Mesenchymal stem cell (in vitro differentiated cells and primary cell): ENCODE results near the gene AHCYL2.

Experiments used
- DNase-seq: peaks from one replicate; pipeline ENCODE4 v3.0.0-alpha.2; 2013
- H2AFZ ChIP-seq: one replicate; pipeline ENCODE4 v1.6.1; 2013; ENCODE audit warnings: low read depth, mild to moderate bottlenecking, control low read depth, inconsistent platforms, low read length, moderate library complexity
- H2AK5ac ChIP-seq: 2 replicates; pipeline ENCODE4 v1.6.1; 2013; ENCODE audit warnings: low read length, moderate library complexity, mild to moderate bottlenecking, inconsistent platforms; ENCODE audit not compliant: severe bottlenecking
- H2BK120ac ChIP-seq: one replicate; pipeline ENCODE4 v1.6.1; 2013; ENCODE audit warnings: low read depth, mild to moderate bottlenecking, inconsistent platforms, low read length, moderate library complexity
- H2BK12ac ChIP-seq, 2 experiments: one replicate each; pipeline ENCODE4 v1.6.1; 2013; ENCODE audit warnings: inconsistent platforms in 2 of 2, low read length in 2 of 2, mild to moderate bottlenecking in 2 of 2, moderate library complexity in 2 of 2, control low read depth in 1 of 2
- H2BK15ac ChIP-seq: one replicate; pipeline ENCODE4 v1.6.1; 2013; ENCODE audit warnings: mild to moderate bottlenecking, low read depth, inconsistent platforms; ENCODE audit not compliant: poor library complexity, severe bottlenecking
- H2BK5ac ChIP-seq: 2 replicates; pipeline ENCODE4 v1.6.1; 2013; ENCODE audit warnings: low read depth, mild to moderate bottlenecking, low read length, control low read depth, inconsistent platforms; ENCODE audit not compliant: poor library complexity, severe bottlenecking
- H3K14ac ChIP-seq, 2 experiments: one replicate each; pipeline ENCODE4 v1.6.1; 2013; ENCODE audit warnings: inconsistent platforms in 2 of 2, low read length in 2 of 2, control low read depth in 1 of 2, mild to moderate bottlenecking in 1 of 2, moderate library complexity in 1 of 2
- H3K18ac ChIP-seq, 2 experiments: one replicate each; pipeline ENCODE4 v1.6.1; 2013; ENCODE audit warnings: inconsistent platforms in 2 of 2, low read length in 2 of 2, control low read depth in 1 of 2, low read depth in 1 of 2, mild to moderate bottlenecking in 1 of 2
- H3K23ac ChIP-seq, 2 experiments: one replicate each; pipeline ENCODE4 v1.6.1; 2013; ENCODE audit warnings: inconsistent platforms in 2 of 2, low read length in 2 of 2, mild to moderate bottlenecking in 2 of 2, moderate library complexity in 2 of 2, control low read depth in 1 of 2
- H3K27ac ChIP-seq: 2 replicates; pipeline ENCODE4 v1.5.1; 2013; ENCODE audit warnings: mild to moderate bottlenecking, moderate library complexity, low read length, control low read depth, inconsistent platforms; ENCODE audit not compliant: poor library complexity, severe bottlenecking
- H3K27me3 ChIP-seq, 2 experiments: 2 replicates each; pipeline versions ENCODE4 v1.6.1 to v1.7.0; 2013; ENCODE audit warnings: low read length in 2 of 2, mild to moderate bottlenecking in 2 of 2, moderate library complexity in 2 of 2, control low read depth in 1 of 2, inconsistent platforms in 1 of 2; ENCODE audit not compliant: control insufficient read depth in 1 of 2, insufficient read depth in 1 of 2
- H3K36me3 ChIP-seq, 2 experiments: 2 replicates each; pipeline versions ENCODE4 v1.6.1 to v1.7.0; 2013; ENCODE audit warnings: low read length in 2 of 2, control low read depth in 1 of 2, inconsistent platforms in 1 of 2, low read depth in 1 of 2, mild to moderate bottlenecking in 1 of 2; ENCODE audit not compliant: insufficient read depth in 2 of 2, control insufficient read depth in 1 of 2
- H3K4ac ChIP-seq, 2 experiments: one replicate each; pipeline ENCODE4 v1.6.1; 2013; ENCODE audit warnings: inconsistent platforms in 2 of 2, low read length in 2 of 2, mild to moderate bottlenecking in 2 of 2, moderate library complexity in 2 of 2, control low read depth in 1 of 2, low read depth in 1 of 2
- H3K4me1 ChIP-seq: 2 replicates; pipeline ENCODE4 v1.6.1; 2013; ENCODE audit warnings: low read depth, low read length, control low read depth; ENCODE audit not compliant: control insufficient read depth, insufficient read depth
- H3K4me2 ChIP-seq: 2 replicates; pipeline ENCODE4 v1.6.1; 2013; ENCODE audit warnings: low read length, mild to moderate bottlenecking, inconsistent platforms; ENCODE audit not compliant: poor library complexity, severe bottlenecking
- H3K4me3 ChIP-seq, 2 experiments: 2 replicates each; pipeline versions ENCODE4 v1.5.1 to v1.7.0; 2013; ENCODE audit warnings: low read length in 2 of 2, mild to moderate bottlenecking in 2 of 2, control low read depth in 1 of 2, low read depth in 1 of 2; ENCODE audit not compliant: insufficient read depth in 1 of 2
- H3K79me1 ChIP-seq: replicated peaks from 2 replicates; pipeline ENCODE4 v1.6.1; 2013; ENCODE audit warnings: mild to moderate bottlenecking, control low read depth, low read length, inconsistent platforms; ENCODE audit not compliant: poor library complexity, severe bottlenecking
- H3K9ac ChIP-seq: 2 replicates; pipeline ENCODE4 v1.7.0; 2013; ENCODE audit warnings: mild to moderate bottlenecking, low read length, moderate library complexity
- H3K9me3 ChIP-seq: 2 replicates; pipeline ENCODE4 v1.7.0; 2013; ENCODE audit warnings: mild to moderate bottlenecking, low read length; ENCODE audit not compliant: control insufficient read depth
- H4K8ac ChIP-seq: one replicate; pipeline ENCODE4 v1.6.1; 2013; ENCODE audit warnings: inconsistent platforms, mild to moderate bottlenecking, low read length, moderate library complexity
- H4K91ac ChIP-seq: one replicate; pipeline ENCODE4 v1.6.1; 2013; ENCODE audit warnings: mild to moderate bottlenecking, low read length, inconsistent platforms
- WGBS: methylation state at CpG from one replicate; pipeline ENCODE4 v1.1.7; 2013; ENCODE audit warnings: mixed read lengths; 5-methylcytosine and 5-hydroxymethylcytosine counted together

Gene AHCYL2

GRCh38 chr7:129209067-129209926, 15.5 kb upstream of the AHCYL2 start:
- no peak overlapping the region for H3K14ac ChIP-seq
- no peak overlapping the region for H4K91ac ChIP-seq
- H2AK5ac ChIP-seq: no peak overlapping the region
- no peak overlapping the region for H3K27ac ChIP-seq
- H2BK12ac ChIP-seq: no peak overlapping the region
- no peak overlapping the region for H3K23ac ChIP-seq
- no peak overlapping the region for H3K4me3 ChIP-seq
- H3K9me3 ChIP-seq: no peaks in the 10 kb centered on the region
- 95% methylated on average over 14 of the region's 15 CpGs for WGBS
- no peak overlapping the region for H3K4me2 ChIP-seq
- no peak overlapping the region for H2BK15ac ChIP-seq
- peaks cover 0 to 28% of the 10 kb centered on the region in 2 experiments for H3K27me3 ChIP-seq
- DNase-seq: no peak
- no peak overlapping the region for H3K4ac ChIP-seq
- no peak overlapping the region for H2BK5ac ChIP-seq
- H3K79me1 ChIP-seq: no peaks in the 10 kb centered on the region
- H4K8ac ChIP-seq: no peak overlapping the region
- H3K36me3 ChIP-seq: peaks cover 0 to 79% of the 10 kb centered on the region in 2 experiments
- H3K18ac ChIP-seq: no peak overlapping the region
- H3K4me1 ChIP-seq: peaks cover 7% of the 10 kb centered on the region
- no peak overlapping the region for H2BK120ac ChIP-seq
- H2AFZ ChIP-seq: no peak overlapping the region
- H3K9ac ChIP-seq: no peak overlapping the region

- H2BK15ac ChIP-seq: no peak overlapping the region
- H2BK5ac ChIP-seq: no peak overlapping the region
- H3K23ac ChIP-seq: no peak overlapping the region
- no peak overlapping the region for H3K14ac ChIP-seq
- H3K27me3 ChIP-seq: peaks cover 0 to 28% of the 10 kb centered on the region in 2 experiments
- no peak overlapping the region for H2BK120ac ChIP-seq
- peak; percentile 52 for DNase-seq
- no peak overlapping the region for H3K18ac ChIP-seq
- H3K4me2 ChIP-seq: no peak overlapping the region
- H3K4me3 ChIP-seq: no peak overlapping the region
- WGBS: 80% methylated on average over 16 of the region's 16 CpGs
- H3K4ac ChIP-seq: no peak overlapping the region
- no peak overlapping the region for H3K27ac ChIP-seq
- no peak overlapping the region for H2AFZ ChIP-seq
- no peak overlapping the region for H2BK12ac ChIP-seq
- no peak overlapping the region for H2AK5ac ChIP-seq
- no peak overlapping the region for H4K91ac ChIP-seq
- peaks cover 7% of the 10 kb centered on the region for H3K4me1 ChIP-seq
- H3K9ac ChIP-seq: no peak overlapping the region
- H4K8ac ChIP-seq: no peak overlapping the region
- peaks cover 0 to 73% of the 10 kb centered on the region in 2 experiments for H3K36me3 ChIP-seq
- H3K79me1 ChIP-seq: no peaks in the 10 kb centered on the region
- H3K9me3 ChIP-seq: no peaks in the 10 kb centered on the region
These were observed 14.4 kb upstream of the AHCYL2 start for GRCh38 chr7:129210256-129210988.

- WGBS: 95% methylated on average over 14 of the region's 14 CpGs
These were observed 13.9 kb upstream of the AHCYL2 start for GRCh38 chr7:129210989-129211312.

GRCh38 chr7:129212126-129212525, 12.7 kb upstream of the AHCYL2 start:
- Histone ChIP-seq H2BK12ac (no peak overlapping the region), H4K91ac (no peak overlapping the region), H3K79me1 (no peaks in the 10 kb centered on the region), H2AK5ac (no peak overlapping the region), H2BK15ac (no peak overlapping the region), H2AFZ (no peak overlapping the region), H3K36me3 (peaks cover 0 to 58% of the 10 kb centered on the region in 2 experiments), H3K4ac (no peak overlapping the region), H2BK5ac (no peak overlapping the region), H3K4me2 (no peak overlapping the region), H3K23ac (no peak overlapping the region), H3K4me1 (peaks cover 7% of the 10 kb centered on the region), H4K8ac (no peak overlapping the region), H3K9ac (no peak overlapping the region), H3K14ac (no peak overlapping the region), H3K27ac (no peak overlapping the region), H3K18ac (no peak overlapping the region), H3K9me3 (no peaks in the 10 kb centered on the region), H2BK120ac (no peak overlapping the region), H3K27me3 (peaks cover 0 to 28% of the 10 kb centered on the region in 2 experiments), H3K4me3 (no peak overlapping the region)
- no peak for DNase-seq
- WGBS: 95% methylated on average over 11 of the region's 14 CpGs

More at GRCh38 chr7:129210989-129211312, 13.9 kb upstream of the AHCYL2 start:
- no peak for DNase-seq
- Histone ChIP-seq H3K4ac (no peak overlapping the region), H3K23ac (no peak overlapping the region), H3K14ac (no peak overlapping the region), H3K4me2 (no peak overlapping the region), H3K18ac (no peak overlapping the region), H3K4me1 (peaks cover 7% of the 10 kb centered on the region), H3K9me3 (no peaks in the 10 kb centered on the region), H2BK120ac (no peak overlapping the region), H3K79me1 (no peaks in the 10 kb centered on the region), H2AFZ (no peak overlapping the region), H2BK5ac (no peak overlapping the region), H2BK15ac (no peak overlapping the region), H3K27ac (no peak overlapping the region), H3K4me3 (no peak overlapping the region), H2AK5ac (no peak overlapping the region), H3K9ac (no peak overlapping the region), H3K36me3 (peaks cover 0 to 68% of the 10 kb centered on the region in 2 experiments), H3K27me3 (peaks cover 0 to 28% of the 10 kb centered on the region in 2 experiments), H4K8ac (no peak overlapping the region), H2BK12ac (no peak overlapping the region), H4K91ac (no peak overlapping the region)
